ENCODE results near the gene MIER3.

MIER3 gene

GRCh38 chr5:56896763-56897162 lies 55.2 kb downstream of the MIER3 start:
- DNase-seq = no peak

- DNase-seq = no peak
Observed at GRCh38 chr5:56893251-56893951, 58.5 kb downstream of the MIER3 start.

- no peak for DNase-seq
Observed at GRCh38 chr5:56881571-56881970, 70.4 kb downstream of the MIER3 start.

GRCh38 chr5:56876327-56876726 lies 75.6 kb downstream of the MIER3 start:
- DNase-seq = peak; percentile 19

GRCh38 chr5:56873056-56873455 lies 78.9 kb downstream of the MIER3 start:
- DNase-seq = no peak

GRCh38 chr5:56871777-56872176 lies 80.1 kb downstream of the MIER3 start:
- DNase-seq = no peak

Measured in fibroblast of skin of right biceps (primary cell).